GM04503 (cell line): ENCODE measurements around the gene COL17A1.

Experiments
- DNase-seq: peaks from one replicate; pipeline ENCODE4 v3.0.0-alpha.2; 2012; ENCODE audit warnings: low read depth

Gene COL17A1

DNA sequence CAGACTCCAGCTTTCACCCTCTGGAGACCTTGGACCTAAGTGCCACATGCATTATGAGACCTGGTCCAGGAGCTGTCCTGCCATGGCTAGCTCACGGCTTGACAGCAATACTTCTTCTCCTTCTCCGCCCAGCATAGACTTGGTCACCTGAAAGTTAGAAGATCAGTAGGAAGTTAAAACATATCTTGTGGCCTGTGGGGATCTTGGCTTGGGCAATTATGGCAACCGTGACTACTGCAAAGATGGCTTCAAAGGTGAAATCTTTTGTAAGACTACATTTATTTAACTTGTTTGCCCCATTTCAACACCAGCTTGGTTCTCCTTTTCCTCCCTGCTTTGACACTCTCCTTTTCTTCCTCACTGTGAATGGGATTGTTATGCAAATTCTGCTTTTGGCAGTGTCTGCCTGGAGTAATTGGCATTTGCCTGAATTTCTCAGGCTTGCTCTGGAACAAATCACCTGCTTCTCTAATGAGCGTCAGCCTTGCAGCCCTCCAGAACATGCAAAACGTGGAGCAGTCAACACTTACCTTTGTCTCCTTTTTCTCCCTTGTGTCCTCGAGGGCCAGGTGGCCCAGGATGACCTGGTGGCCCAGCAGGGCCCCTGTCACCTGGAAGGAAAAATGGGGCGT lies 53.4 kb downstream of the COL17A1 start:
- no peak for DNase-seq

DNA sequence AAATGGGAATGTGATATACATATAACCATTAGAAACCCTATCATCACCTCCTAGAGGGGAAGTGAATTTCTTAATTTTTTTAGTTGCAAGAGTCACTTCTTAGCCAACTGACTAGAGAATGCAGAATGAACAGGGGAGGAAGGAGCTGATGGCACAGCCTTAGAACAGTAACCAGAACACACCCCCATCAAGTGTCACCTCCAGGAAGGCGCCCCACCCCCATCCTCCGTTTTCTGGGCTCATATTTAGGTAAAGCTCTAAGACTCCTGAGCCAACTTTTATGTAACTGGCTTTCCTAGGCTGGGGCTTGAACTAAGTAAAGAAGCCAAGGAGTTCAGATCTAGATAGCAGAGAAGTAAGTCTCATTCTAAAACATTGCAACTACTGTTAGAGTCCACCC lies 54.0 kb downstream of the COL17A1 start:
- DNase-seq: no peak

DNA sequence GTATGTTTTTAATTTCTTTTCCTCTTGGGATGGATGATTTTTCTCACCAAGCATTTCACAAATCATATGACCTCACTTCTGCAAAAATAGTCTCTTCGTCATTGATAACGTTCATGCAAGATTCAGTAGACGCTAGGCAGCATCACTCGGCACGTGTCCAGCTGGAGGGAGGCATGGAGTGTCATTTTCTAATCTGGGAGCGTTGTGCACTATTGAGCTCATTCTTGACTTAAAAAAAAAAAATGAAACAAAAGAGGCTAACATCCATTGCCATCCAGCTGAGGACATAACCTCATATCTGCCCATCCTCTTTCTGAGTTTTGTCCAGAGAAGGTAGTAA lies 56.2 kb downstream of the COL17A1 start:
- no peak for DNase-seq

DNA sequence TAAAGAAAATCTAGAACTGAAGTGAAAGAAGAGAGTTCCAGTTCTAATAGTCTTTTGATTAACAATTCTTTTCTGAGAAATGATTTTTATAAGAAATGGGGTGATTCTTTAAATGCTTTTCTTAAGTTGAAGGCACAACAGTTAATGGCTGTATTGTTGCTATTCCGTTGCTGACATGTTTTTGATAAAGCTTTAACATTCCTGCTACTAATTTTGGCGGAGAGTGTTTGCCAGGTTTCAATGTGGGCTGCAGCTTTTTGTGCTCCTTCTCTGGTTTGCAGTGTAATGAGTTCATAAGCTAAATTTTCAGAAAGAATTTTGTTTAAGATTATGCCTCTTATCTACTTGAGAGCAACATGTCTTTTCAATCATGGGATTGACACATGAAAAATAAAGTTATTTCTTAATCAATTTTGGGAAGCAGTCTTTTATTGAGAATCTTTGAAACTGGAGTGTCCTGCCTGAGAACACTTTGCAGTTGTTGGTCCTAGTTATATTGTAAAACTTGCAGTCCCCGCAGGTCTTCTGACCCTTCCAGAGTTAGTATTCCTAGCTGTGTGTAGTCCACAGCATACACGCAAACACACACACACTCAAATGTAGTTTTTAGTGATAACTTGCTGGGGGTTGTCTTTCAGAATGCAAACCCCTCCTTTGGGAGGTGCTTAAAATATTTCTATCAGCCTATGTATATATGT lies 56.7 kb downstream of the COL17A1 start:
- DNase-seq: no peak

DNA sequence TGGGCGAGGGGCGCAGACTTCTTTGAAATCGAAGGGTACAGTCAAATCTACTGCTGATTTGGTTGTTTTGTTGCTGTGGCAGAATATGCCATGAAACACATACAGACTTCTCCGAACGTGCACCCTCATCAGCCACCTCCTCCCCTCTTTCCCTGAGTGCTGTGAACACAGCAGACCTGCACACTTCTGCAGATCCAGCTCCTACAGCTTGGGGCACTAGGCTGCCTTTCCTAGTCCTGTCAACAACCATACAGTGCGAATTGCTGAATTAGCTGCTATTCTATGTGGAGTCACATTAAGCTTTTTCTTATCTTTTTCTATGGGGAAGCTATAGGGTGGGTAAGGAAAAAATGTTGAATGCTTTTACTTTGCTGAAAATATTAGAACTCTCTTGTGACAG lies 57.5 kb downstream of the COL17A1 start:
- no peak for DNase-seq

DNA sequence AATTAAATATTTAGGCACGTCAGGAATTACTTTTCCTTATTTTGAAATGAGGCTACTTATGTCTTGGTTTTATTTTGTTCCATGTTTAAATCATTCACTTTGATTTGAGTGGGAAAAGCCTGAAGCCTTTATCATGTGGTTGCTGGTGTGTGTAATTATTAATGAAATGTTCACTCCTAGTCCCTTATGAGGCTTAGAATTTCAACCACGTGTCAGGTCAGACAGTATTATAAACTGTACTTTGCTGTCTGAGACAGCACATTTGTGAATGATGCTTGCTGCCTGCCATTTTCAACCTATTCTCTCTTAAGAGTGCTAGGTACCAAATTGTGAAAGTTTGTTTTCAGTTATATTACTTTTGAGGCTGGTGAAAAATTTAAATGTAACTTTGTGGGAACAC lies 58.9 kb downstream of the COL17A1 start:
- no peak for DNase-seq

DNA sequence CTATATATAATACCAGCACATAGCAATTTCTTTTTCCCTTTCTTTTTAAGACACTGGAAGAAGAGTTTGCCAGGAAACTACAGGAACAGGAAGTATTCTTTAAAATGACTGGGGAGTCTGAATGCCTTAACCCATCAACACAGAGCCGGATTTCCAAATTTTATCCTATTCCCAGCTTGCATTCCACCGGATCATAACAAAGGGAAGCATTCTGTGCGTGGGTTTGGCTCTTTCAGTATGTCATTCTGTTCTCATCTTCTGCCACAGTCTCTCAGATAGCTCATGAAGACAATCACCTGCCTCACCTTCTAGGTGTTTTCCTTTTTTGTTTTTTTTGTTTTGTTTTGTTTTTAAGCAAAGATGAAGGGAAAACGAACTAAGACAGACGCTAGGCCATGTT lies 60.2 kb downstream of the COL17A1 start:
- no peak for DNase-seq

DNA sequence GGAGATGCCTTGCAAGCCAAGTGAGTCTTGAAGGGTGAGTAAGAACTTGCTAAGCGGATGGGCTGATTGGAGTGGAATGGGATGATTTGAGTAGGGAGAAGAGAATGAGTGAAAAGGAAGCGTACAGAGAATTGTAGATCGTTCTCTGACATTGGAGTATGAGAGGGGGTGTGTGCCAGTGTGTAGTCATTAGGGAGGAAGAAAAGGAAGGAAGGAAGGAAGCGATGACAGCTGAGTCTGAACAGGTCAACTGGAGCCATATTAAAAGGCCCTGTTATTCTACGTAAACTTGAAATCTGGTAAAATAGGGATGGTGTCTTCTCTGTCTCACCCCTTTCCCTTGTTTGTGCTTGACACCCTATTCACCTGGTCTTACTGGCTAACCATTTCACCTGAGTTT lies 63.7 kb downstream of the COL17A1 start:
- no peak for DNase-seq

DNA sequence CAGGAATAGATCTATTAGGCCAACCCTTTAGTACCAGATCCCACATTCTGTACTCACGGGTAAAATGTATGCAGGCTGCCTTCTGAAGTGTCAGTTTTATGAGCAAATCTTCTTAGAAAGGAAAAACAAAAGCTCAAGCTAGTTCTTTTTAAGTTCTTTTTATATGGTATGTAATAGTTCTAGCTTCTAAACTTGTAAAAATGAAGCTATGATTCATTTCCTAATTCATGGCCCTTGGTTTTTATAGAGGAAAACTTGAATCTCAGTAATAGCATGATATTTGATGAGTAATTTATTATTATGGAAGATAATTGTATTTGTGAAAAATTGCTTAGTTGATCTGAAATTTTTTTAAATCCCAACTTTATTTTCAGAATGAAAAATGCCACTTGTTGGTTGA lies 64.4 kb downstream of the COL17A1 start:
- no peak for DNase-seq

DNA sequence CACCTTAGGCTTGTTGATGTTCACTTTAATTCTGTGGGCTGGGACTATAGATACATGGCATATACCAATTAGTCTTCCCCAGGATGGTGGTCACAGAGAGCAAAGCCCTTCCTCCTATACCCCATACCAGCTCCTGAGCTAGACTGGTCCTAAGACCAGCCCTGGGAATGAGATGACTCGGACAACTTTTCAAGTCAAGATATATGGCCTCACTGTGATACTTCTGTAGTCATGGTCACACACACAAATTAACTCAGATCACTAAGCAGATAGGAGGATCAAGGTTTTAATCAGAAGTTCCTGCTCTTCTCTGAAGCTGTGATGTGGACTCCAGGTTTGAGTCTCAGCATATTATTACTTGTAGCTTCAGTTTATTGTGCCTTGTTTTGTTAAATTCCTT lies 65.7 kb downstream of the COL17A1 start:
- DNase-seq: no peak

DNA sequence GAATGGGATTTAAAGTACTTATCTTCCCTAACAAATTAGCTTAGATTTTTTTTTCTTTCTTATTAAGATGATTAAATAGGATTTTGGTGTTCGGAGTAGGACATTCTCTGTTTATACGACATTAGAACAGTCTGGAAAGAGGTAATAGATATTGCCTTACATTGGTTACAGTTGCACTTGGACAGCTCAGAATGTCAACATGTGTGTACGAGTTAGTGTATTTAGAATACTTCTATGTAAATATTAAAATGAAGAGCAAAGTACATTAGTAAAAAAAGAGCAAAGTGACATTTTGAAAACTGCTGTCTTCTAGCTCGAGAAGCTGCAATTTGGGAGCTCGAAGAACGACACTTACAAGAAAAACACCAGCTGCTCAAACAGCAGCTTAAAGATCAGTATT lies 67.2 kb downstream of the COL17A1 start:
- no peak for DNase-seq

DNA sequence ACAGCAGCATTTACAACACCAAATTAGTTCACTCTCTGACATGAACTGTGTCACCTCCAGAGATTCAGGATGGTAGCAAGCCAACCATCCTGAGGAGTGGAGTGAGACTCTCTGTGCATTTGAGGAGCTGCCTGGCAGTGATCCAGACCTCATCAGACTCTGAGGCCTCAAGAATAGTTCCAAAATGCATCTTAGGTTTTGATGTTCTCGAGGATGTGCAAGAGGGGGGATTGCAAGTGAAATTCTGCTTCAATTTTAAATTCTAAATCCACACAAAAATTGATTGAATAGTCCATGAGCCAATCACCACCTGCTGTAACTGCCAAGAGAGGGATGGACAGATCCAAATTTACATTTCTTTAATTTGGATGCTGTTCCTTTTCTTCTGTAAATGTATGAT lies 69.0 kb downstream of the COL17A1 start:
- no peak for DNase-seq

DNA sequence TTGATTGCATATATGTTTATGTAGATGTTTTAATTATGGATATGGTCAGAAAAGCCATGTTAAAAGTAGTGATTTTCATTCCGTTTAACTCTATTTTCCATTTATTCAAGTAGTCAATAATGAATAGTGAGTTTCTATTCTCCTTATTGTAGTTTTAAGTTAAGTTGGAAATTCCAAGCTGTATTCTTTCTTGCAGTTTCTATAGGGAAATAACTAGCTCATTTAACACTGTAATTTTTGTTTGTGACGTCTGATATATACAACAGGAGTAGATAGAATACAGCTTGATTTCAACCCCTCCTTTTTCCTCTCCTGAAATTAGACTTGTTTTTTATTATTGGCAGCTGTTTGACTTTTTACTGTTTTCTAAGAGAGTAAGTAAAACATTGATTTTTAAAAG lies 71.5 kb downstream of the COL17A1 start:
- no peak for DNase-seq

DNA sequence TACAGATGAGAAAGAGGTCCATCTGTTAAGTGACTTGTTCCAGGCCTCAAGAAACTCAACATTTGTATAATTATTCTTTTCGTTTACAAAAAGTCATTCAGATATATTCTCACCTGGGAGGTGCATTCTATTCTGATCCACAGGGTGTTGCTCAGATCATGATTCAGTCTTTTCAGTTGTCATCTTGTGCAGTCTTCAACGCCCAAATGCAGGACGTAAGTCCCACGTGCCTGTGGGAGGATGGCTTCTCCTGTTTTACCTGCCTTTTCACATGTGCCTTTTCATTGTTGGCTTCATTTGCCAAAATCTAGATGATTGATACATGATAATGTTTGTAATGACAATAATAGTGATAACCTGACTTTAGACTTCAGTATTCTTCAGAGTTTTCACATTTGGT lies 72.2 kb downstream of the COL17A1 start:
- no peak for DNase-seq

DNA sequence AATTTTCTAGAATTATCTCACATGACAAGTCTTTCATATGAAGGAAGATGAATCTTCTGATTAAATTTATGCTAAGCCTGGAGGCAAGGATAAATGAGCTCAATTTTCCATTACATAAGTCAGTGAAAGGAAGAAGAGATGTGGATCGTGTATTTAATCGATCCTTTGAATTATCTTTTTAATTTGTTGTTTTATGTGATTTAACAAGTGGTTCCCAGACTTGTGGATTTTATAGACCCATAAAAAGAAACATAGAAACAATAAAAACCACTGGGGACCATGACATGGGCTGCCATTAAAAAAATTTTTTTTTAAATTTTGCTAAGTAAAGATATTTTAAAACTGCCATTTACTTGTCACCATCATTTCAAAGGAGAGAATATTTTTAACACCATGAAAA lies 73.8 kb downstream of the COL17A1 start:
- no peak for DNase-seq

DNA sequence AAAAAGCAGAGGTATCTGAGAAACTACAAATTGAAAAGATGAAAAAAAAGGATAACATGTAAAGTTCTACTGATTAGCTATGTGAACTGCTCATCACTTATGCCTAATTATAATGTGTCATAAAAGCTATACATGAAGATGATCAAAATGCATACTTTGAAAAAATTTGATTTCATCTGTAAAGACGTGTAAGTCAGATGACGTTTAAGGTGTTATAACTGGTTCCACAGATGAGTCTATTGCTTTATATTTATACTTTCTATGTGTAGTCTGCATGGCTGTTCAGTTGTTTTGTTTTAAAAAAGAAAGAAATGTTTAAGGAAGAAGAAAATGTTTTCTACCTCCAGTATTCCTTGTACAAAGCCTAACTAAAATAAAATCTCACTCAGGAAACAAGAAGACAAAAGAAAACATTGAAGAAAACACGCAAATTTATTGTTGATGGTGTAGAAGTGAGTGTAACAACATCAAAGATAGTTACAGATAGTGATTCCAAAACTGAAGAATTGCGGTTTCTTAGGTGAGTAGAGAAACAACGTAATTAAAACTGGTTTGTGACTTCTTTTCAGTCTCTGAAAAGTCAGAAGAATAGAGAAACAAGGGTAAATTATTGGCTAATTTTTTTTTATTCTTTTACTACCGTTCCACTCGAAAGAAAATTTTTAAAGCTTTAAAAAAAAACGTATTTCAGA lies 80.4 kb downstream of the COL17A1 start:
- DNase-seq: no peak

DNA sequence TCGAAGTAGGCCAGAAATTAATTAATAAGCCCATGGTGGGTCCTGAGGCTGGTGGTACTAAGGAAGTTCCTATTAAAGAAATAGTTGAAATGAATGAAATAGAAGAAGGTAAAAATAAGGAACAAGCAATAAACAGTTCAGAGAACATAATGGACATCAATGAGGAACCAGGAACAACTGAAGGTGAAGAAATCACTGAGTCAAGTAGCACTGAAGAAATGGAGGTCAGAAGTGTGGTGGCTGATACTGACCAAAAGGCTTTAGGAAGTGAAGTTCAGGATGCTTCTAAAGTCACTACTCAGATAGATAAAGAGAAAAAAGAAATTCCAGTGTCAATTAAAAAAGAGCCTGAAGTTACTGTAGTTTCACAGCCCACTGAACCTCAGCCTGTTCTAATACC lies 82.8 kb downstream of the COL17A1 start:
- no peak for DNase-seq

DNA sequence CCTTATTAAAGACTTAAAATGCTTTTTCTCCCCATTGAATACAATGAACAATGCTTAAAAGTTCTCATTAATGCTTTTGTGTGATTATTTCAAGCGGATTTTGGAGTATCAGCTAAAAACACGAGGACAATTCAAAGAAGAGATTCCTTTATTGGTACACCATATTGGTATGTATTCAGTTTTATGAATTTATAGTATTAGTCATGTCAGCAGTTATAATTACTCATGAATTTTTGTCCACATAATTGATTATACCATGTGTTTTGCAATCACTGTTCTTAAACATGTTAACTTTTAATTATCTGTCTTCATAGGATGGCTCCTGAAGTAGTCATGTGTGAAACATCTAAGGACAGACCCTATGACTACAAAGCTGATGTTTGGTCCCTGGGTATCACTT lies 86.9 kb downstream of the COL17A1 start:
- DNase-seq: no peak

DNA sequence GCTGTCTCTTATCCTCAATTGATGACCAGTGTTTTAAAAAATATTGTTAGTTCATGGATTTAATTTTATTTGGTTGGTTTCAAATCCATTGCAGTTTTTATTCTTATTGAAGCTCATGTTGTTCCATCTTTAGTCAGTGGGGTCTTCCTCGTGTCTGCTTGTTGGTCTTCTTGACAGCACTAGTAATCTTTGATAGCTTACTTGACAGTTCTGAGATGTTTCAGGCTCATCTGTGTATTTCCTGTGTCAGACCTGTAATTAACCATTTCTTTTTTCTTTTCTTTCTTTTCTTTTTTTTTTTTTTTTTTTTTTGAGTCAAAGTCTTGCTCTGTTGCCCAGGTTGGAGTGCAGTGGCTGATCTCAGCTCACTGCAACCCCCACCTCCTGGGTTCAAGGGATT lies 90.5 kb downstream of the COL17A1 start:
- no peak for DNase-seq

DNA sequence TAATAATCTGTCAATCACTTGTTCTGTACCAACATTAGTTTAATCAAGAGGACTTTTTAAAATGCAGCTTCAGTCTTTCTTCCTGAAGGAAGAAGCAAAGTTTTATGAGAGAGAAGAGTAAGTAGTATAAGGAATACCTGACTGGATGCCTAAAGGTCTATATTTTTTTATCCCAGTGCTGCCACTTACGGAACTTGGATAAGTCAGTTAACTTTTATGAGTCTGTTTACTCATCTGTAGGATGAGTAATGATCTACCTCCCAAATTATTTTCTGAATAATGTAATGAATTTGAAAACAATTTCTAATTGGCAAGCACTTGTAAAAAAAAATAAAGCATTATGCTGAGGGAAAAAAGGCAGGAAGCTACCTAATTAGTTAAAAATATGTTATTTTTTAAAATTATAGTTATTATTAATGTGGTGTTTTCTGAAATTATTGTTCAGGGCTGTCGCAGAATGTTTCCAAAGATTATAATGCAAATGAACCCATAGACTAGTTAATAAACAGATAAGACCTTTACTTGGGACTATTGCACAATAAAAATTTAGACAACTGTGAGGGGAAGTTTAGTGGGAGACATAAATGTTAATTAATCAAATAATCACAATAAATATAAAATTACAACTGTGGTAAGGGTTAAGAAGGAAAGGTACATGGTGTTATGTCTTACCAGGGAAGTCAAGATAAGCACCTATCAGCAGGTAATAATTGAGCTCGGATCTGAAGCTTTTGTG lies 94.1 kb downstream of the COL17A1 start:
- DNase-seq: no peak

DNA sequence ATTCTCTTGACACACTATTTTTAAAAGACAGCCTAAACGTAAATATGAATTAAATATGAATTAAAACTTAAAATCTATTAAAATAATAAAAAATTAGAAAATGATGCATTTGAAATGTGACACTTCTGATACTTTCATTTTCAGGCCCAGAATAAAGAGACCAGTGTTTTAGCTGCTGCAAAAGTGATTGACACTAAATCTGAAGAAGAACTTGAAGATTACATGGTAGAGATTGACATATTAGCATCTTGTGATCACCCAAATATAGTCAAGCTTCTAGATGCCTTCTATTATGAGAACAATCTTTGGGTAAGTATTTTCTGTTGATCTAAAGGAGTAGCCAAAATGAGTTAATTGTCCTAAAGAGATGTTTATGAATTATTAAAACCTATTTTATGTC lies 95.1 kb downstream of the COL17A1 start:
- no peak for DNase-seq

DNA sequence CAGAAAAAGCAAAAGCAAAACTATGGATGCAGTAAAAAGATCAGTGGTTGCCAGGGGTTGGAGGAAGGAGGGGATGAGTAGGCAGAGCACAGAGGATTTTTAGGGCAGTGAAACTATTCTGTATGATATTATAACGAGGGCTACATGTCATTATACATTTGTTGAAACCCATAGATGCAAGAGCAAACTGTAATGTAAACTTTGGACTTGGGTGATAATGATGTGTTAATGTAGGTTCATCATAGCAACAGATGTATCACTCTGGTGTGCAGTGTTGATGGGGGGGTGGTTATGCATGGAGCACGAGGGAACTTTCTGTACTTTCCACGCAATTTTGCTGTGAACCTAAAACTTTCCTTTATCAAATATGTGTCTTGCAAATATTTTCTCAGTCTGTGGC lies 95.6 kb downstream of the COL17A1 start:
- DNase-seq: no peak

DNA sequence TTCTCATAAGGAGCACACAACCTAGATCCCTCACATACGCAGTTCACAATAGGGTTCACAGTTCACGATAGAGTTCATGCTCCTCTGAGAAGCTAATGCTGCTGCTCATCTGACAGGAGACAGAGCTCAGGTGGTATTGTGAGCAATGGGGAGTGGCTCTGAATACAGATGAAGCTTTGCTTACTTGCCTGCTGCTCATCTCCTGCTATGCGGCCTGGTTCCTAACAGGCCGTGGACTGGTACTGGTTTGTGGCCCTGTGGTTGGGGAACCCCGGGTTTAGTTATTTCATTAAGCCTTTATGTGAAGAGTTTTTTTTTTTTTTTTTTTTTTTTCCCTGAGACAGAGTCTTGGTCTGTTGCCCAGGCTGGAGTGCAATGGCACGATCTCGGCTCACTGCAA lies 99.3 kb downstream of the COL17A1 start:
- no peak for DNase-seq
